Jurkat, Clone E6-1 (cell line): ENCODE measurements around the gene UPF1.

Experiments
- DNase-seq: peaks from one replicate; pipeline ENCODE4 v3.0.0-alpha.2; 2011; ENCODE audit warnings: low read depth, low spot score
- H3K4me3 ChIP-seq: 2 replicates; pipeline ENCODE4 v1.5.1; 2011; ENCODE audit warnings: mild to moderate bottlenecking, low read length, control low read depth, moderate library complexity

UPF1 gene

GRCh38 chr19:18852648-18853047 lies 20.9 kb downstream of the UPF1 start:
- no peak overlapping the region for H3K4me3 ChIP-seq
- no peak for DNase-seq

- no peak for DNase-seq
- no peak overlapping the region for H3K4me3 ChIP-seq
These were observed 22.1 kb downstream of the UPF1 start for GRCh38 chr19:18853755-18854427.

GRCh38 chr19:18854982-18855381 lies 23.2 kb downstream of the UPF1 start:
- no peak overlapping the region for H3K4me3 ChIP-seq
- no peak for DNase-seq

GRCh38 chr19:18855647-18856384 lies 24.1 kb downstream of the UPF1 start:
- DNase-seq: no peak
- H3K4me3 ChIP-seq: no peak overlapping the region

- DNase-seq: no peak
- no peak overlapping the region for H3K4me3 ChIP-seq
These were observed 24.8 kb downstream of the UPF1 start for GRCh38 chr19:18856385-18857126.

- DNase-seq: no peak
- no peak overlapping the region for H3K4me3 ChIP-seq
These were observed 25.5 kb downstream of the UPF1 start for GRCh38 chr19:18857223-18857622.

- no peak for DNase-seq
These were observed 27.3 kb downstream of the UPF1 start for GRCh38 chr19:18858906-18859646.

GRCh38 chr19:18859676-18860301 lies 28.0 kb downstream of the UPF1 start:
- no peak for DNase-seq
- no peak overlapping the region for H3K4me3 ChIP-seq

More at GRCh38 chr19:18858906-18859646, 27.3 kb downstream of the UPF1 start:
- no peak overlapping the region for H3K4me3 ChIP-seq

- H3K4me3 ChIP-seq: no peak overlapping the region
- no peak for DNase-seq
These were observed 28.5 kb downstream of the UPF1 start for GRCh38 chr19:18860302-18860700.

GRCh38 chr19:18860725-18861124 lies 29.0 kb downstream of the UPF1 start:
- no peak for DNase-seq
- no peak overlapping the region for H3K4me3 ChIP-seq

- H3K4me3 ChIP-seq: no peak overlapping the region
- DNase-seq: no peak
These were observed 29.5 kb downstream of the UPF1 start for GRCh38 chr19:18861235-18861634.

GRCh38 chr19:18861917-18862316 lies 30.2 kb downstream of the UPF1 start:
- H3K4me3 ChIP-seq: no peak overlapping the region
- no peak for DNase-seq

GRCh38 chr19:18862976-18863842 lies 31.4 kb downstream of the UPF1 start:
- H3K4me3 ChIP-seq: no peak overlapping the region
- DNase-seq: no peak

- no peak overlapping the region for H3K4me3 ChIP-seq
- no peak for DNase-seq
These were observed 32.1 kb downstream of the UPF1 start for GRCh38 chr19:18863843-18864362.

GRCh38 chr19:18865106-18865972 lies 33.6 kb downstream of the UPF1 start:
- DNase-seq: no peak
- H3K4me3 ChIP-seq: no peak overlapping the region

- DNase-seq: peak; percentile 15
These were observed 34.4 kb downstream of the UPF1 start for GRCh38 chr19:18865973-18866799.

More at GRCh38 chr19:18865973-18866799, 34.4 kb downstream of the UPF1 start:
- H3K4me3 ChIP-seq: no peak overlapping the region
